Muscle layer of duodenum (tissue), 2 donors: ENCODE data around the gene CYP2J2.

Source experiments
- H3K27ac ChIP-seq: one replicate; pipeline ENCODE4 v1.7.0; 2013; ENCODE audit warnings: mild to moderate bottlenecking, low read length
- H3K27me3 ChIP-seq: one replicate; pipeline ENCODE4 v1.7.0; 2013; ENCODE audit warnings: low read depth, mild to moderate bottlenecking, control low read depth, low read length
- H3K36me3 ChIP-seq, 2 donors: one replicate each; pipeline ENCODE4 v1.7.0; 2013; ENCODE audit warnings: low read length in 2 of 2, control low read depth in 1 of 2, mild to moderate bottlenecking in 1 of 2; ENCODE audit not compliant: insufficient read depth in 2 of 2, control insufficient read depth in 1 of 2
- H3K4me1 ChIP-seq, 2 donors: one replicate each; pipeline ENCODE4 v1.7.0; 2013; ENCODE audit warnings: low read length in 2 of 2, mild to moderate bottlenecking in 2 of 2, control low read depth in 1 of 2, moderate library complexity in 1 of 2; ENCODE audit not compliant: insufficient read depth in 2 of 2, control insufficient read depth in 1 of 2
- H3K4me3 ChIP-seq, 2 donors: one replicate each; pipeline ENCODE4 v1.7.0; 2013; ENCODE audit warnings: low read length in 2 of 2, low read depth in 1 of 2, mild to moderate bottlenecking in 1 of 2
- H3K9me3 ChIP-seq, 2 donors: one replicate each; pipeline ENCODE4 v1.7.0; 2013; ENCODE audit warnings: low read length in 2 of 2, control low read depth in 1 of 2, mild to moderate bottlenecking in 1 of 2; ENCODE audit not compliant: control insufficient read depth in 1 of 2
- donor health status: healthy.

CYP2J2 gene

DNA sequence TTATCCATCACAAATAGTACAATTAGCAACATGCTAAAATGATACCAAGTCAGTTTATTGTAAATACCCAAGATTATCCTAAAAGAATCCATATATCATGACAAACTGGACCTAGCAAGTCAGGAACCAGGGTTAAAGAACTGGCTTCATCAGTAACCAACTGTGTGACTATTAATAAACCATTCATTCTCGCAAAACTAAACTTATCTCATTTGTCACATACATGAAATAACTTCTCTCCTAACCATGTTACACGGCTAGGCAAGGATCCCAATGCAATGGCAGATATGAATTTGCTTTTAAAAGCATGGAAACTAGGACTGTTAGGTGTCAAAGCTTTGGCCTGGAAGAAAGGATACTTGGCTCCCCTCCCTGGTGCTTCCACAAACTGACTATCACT, 29.4 kb downstream of the CYP2J2 start:
- no peaks in the 10 kb centered on the region for H3K36me3 ChIP-seq
- no peaks in the 10 kb centered on the region for H3K27me3 ChIP-seq
- H3K4me1 ChIP-seq, result no peaks in the 10 kb centered on the region
- no peak overlapping the region for H3K4me3 ChIP-seq
- H3K9me3 ChIP-seq, result no peaks in the 10 kb centered on the region
- H3K27ac ChIP-seq, result no peak overlapping the region

GRCh38 chr1:59892841-59893811, 33.4 kb downstream of the CYP2J2 start:
- Histone ChIP-seq H3K27ac (no peak overlapping the region), H3K36me3 (no peaks in the 10 kb centered on the region), H3K4me3 (no peak overlapping the region), H3K4me1 (no peaks in the 10 kb centered on the region), H3K9me3 (no peaks in the 10 kb centered on the region), H3K27me3 (no peaks in the 10 kb centered on the region)

- Histone ChIP-seq H3K4me3 (no peak overlapping the region), H3K36me3 (no peaks in the 10 kb centered on the region), H3K27me3 (no peaks in the 10 kb centered on the region), H3K9me3 (no peaks in the 10 kb centered on the region), H3K4me1 (no peaks in the 10 kb centered on the region), H3K27ac (no peak overlapping the region)
Observed at GRCh38 chr1:59885160-59885832, 41.3 kb downstream of the CYP2J2 start.

DNA sequence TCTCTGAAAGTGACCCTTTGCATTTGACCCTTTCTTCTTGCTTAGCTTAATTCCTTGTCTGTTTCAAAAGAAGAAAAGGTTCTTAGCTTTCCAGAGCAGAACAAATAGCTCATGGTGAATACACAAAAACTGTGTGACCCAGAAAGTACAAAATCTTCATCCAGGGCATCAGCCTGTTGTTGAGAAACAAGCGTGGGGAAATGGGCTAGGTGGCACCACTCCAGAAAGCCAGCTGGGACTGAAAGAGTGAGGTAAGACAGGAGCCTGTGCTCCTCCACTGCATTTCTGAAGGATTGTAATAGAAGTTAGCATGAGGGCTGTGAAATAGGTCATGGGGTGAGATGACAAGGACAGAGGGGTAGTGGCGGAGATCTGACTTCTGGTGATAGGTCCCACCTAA, 45.8 kb downstream of the CYP2J2 start:
- no peaks in the 10 kb centered on the region for H3K36me3 ChIP-seq

DNA sequence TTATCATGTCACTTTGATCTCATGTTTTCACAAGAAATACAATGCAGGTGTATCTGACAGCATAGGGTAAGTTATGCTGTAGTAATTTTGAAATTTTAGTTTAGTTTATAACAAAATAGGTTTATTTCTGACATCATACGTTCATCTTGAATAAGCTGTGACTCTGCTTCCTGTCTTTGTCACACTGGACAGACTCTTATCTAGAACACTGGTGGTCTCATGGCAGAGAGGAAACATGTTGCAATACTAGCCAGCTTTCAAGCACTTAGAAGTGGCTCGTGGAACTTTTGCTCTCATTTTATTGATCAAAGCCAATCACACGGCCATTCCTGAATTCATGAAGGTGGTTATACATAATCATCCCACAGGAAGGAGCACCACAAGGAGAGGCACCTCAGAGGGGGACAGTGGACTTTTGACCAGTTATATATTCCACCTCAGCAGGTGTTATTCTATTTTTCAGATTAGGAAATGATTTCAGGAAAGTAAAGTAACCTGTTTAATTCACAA, 46.5 kb downstream of the CYP2J2 start:
- Histone ChIP-seq H3K4me3 (no peak overlapping the region), H3K27ac (no peak overlapping the region), H3K36me3 (no peaks in the 10 kb centered on the region), H3K27me3 (no peaks in the 10 kb centered on the region), H3K9me3 (peaks cover 0 to 12% of the 10 kb centered on the region in 2 donors), H3K4me1 (no peaks in the 10 kb centered on the region)

More for the DNA sequence above, 45.8 kb downstream of the CYP2J2 start:
- peaks cover 0 to 12% of the 10 kb centered on the region in 2 donors for H3K9me3 ChIP-seq
- H3K27me3 ChIP-seq, result no peaks in the 10 kb centered on the region
- no peak overlapping the region for H3K27ac ChIP-seq
- H3K4me3 ChIP-seq, result no peak overlapping the region
- no peaks in the 10 kb centered on the region for H3K4me1 ChIP-seq

DNA sequence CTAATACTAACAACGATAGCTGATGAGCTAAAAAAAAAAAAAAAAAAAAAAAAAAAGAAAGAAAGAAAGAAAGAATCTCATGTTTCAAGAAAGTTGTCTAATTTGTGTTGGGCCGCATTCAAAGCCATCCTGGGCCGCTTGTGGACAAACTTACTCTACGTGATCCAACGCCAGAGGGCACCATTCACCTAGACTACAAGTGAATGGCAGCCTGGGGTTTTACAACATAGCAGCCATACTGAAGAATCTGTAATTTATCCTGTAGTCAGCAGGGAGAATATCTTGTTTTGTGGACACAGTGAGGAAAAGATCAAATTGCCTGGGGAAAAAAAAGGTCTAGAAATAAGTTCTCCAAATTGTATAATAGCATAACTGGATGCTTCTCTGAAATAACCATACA, 47.0 kb downstream of the CYP2J2 start:
- Histone ChIP-seq H3K27me3 (no peaks in the 10 kb centered on the region), H3K36me3 (no peaks in the 10 kb centered on the region), H3K27ac (no peak overlapping the region), H3K4me1 (no peaks in the 10 kb centered on the region), H3K9me3 (peaks cover 0 to 12% of the 10 kb centered on the region in 2 donors), H3K4me3 (no peak overlapping the region)

- H3K9me3 ChIP-seq, result peaks cover 0 to 12% of the 10 kb centered on the region in 2 donors
- no peak overlapping the region for H3K27ac ChIP-seq
- no peaks in the 10 kb centered on the region for H3K36me3 ChIP-seq
Observed at GRCh38 chr1:59878370-59878769, 48.2 kb downstream of the CYP2J2 start.

DNA sequence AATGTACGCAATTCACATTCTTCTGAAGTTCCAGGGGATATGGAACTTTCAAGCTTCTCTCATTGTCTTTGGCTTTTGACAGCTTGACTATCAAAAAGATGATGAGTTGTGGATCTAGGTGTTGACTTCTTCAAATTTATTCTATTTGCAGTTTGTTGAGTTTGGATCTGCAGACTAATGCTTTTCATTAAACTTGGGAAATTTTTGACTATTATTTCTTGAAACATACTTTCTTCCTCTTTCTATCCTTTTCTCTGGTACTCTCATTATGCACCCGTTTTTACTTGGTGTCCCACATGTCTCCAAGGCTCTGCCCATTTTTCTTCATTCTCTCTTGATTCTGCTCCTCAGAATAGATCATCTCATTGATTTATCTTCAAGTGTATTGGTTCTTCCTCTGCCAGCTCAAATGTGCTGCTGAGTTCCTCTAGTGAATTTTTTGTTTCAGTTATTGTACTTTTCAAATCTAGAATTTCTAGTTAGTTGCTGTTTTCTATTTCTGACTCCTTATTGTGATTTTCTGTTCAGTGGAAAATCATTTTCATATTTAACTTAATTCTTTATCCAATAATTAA, 49.4 kb downstream of the CYP2J2 start:
- H3K27me3 ChIP-seq, result no peaks in the 10 kb centered on the region
- peaks cover 0 to 12% of the 10 kb centered on the region in 2 donors for H3K9me3 ChIP-seq
- H3K4me3 ChIP-seq, result no peak overlapping the region
- no peak overlapping the region for H3K27ac ChIP-seq
- no peaks in the 10 kb centered on the region for H3K4me1 ChIP-seq
- H3K36me3 ChIP-seq, result no peaks in the 10 kb centered on the region

More at GRCh38 chr1:59878370-59878769, 48.2 kb downstream of the CYP2J2 start:
- Histone ChIP-seq H3K4me1 (no peaks in the 10 kb centered on the region), H3K27me3 (no peaks in the 10 kb centered on the region), H3K4me3 (no peak overlapping the region)

DNA sequence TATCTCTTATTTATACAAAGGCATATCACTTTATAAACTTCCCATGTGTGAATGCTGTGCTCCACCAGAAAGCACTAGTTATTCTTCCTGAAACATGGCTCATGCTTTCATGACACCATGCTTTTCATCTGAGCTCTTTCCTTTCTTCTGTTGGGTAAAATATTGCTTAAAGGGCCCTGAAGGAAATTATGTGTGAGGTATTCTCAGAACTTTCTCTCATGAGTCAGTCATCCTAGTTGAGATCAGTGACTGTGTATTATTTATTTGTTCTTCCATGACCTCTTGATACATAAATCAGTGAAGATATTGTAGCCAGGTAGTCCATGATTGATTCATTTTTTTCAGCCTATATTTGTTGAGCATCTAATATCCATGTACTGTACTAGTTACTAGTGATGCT, 54.8 kb downstream of the CYP2J2 start:
- Histone ChIP-seq H3K27ac (no peak overlapping the region), H3K27me3 (no peaks in the 10 kb centered on the region), H3K36me3 (no peaks in the 10 kb centered on the region), H3K4me3 (no peak overlapping the region), H3K4me1 (no peaks in the 10 kb centered on the region), H3K9me3 (peaks cover 0 to under 1% of the 10 kb centered on the region in 2 donors)

DNA sequence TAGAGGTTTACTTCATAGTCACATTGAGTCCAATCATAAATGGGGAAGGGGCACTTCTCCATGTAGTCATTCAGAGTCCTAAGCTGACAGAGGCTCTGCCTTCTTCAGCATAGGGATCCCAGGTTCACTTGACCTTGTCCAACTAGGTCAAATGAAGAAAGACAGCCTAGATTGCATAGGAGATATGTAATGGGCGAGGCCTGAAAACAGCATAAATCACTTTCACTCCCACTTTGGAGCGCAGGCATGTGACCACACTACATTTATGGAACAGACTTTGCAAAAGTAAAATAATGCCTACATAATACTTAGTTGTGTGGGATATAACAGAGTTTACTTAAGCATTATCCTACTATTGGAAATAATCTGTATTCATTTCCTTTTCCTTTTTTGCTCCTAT, 60.1 kb downstream of the CYP2J2 start:
- Histone ChIP-seq H3K27ac (no peak overlapping the region), H3K36me3 (peaks cover 0 to 3% of the 10 kb centered on the region in 2 donors), H3K9me3 (no peaks in the 10 kb centered on the region), H3K4me3 (no peak overlapping the region), H3K27me3 (no peaks in the 10 kb centered on the region), H3K4me1 (no peaks in the 10 kb centered on the region)
